ENCODE measurements around the gene SHH.

Gene SHH

GRCh38 chr7:155762036-155762435 lies 50.2 kb downstream of the SHH start:
- no peak for DNase-seq

DNA sequence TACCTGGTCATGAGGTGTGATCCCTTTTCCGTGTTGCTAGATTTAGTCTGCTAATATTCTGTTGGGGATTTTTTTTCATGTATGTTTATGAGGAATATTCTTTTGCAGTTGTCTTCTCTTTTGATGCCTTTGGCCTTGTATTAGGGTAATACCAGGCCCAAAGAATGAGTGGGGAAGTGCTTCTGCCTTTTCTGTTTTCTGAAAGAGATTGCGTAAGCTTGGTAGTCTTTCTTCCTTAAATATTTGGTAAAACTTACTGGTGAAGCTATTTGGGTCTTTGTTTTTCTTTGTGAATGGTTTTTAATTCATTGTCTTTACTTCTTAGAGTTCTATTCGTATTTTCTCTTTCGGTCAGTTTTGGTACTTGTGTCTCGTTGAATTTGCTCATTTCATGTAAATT lies 51.1 kb downstream of the SHH start:
- no peak for DNase-seq

GRCh38 chr7:155759740-155760430 lies 52.4 kb downstream of the SHH start:
- no peak for DNase-seq

GRCh38 chr7:155758348-155758747 lies 53.9 kb downstream of the SHH start:
- no peak for DNase-seq

DNA sequence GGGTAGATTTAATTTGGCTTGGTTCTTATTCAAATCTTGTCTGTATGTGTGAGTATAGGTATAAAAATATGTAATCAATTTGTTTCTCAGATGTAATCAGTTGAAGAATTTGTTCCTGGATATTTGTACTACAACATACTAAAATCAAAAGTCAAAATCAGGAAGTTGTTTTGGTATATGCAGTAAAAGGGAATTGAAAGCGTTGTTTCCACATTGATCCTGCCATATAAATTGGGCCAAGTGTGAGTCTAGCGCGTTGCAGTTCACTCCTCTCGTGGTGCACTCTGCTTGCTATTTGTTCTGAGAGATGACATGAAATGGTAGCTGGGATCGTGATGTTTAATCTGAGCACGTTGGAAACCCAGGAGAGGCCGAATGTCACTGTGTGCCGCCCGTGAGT lies 55.9 kb downstream of the SHH start:
- DNase-seq: no peak

- DNase-seq: no peak
Observed at GRCh38 chr7:155755026-155755425, 57.2 kb downstream of the SHH start.

- no peak for DNase-seq
Observed at GRCh38 chr7:155754165-155754564, 58.1 kb downstream of the SHH start.

DNA sequence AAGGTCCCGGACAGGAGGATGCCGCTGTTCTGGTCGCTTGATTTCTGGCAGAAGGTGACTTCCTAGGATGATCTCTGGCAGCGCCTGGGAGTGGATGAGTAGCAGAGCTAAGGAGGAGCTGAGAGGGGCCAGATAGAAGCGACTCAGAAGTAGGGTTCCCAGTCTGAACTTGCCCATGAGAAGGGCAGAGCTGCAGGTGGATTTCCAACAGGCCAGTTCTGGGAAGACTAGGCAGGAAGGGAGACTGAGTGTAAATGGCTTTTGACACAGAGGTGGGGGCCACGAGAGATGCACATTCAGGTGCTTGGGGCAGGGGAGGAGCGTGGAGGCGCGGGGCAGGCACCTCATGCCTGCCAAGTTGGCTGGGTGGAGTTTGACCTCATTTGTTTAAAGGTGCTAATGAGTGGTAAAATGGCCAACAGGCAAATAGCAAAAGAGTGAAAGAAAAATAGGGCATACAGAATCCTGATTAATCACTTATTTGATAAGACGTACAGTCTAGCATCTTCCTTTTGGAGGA lies 58.8 kb downstream of the SHH start:
- DNase-seq: no peak

DNA sequence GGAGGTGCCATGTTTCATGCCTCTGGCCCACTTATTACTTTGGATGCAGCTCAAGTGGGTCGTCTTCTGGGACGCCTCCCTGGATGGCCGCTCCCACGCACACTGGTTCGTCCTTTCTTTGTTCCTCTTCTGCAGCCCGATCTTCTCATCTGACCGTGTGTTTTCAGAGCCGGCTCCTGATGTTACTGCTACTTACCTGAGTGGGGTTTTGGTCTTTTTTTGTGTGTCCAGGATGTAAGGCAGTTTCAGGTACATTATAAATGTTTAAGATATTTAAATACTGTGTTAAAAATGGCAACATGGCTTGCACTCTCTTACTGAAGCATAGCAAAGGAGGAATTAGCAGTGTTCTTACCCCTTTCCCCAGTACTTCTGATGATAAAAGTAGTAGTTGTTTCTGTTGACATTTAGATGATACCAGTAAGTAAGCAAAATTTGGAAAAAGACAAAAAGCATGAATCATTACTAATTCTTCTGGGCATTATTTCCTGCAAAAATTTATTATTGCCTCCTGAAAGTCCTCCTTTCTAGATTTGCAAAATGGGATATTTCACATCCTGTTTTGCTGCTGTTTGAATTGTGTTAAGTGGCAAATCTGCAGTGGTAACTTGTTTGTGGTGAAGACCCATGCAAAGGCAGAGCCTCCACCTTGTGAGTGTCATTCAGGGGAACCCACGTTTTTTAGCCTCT lies 59.4 kb downstream of the SHH start:
- DNase-seq: no peak

GRCh38 chr7:155751409-155751808 lies 60.9 kb downstream of the SHH start:
- no peak for DNase-seq

DNA sequence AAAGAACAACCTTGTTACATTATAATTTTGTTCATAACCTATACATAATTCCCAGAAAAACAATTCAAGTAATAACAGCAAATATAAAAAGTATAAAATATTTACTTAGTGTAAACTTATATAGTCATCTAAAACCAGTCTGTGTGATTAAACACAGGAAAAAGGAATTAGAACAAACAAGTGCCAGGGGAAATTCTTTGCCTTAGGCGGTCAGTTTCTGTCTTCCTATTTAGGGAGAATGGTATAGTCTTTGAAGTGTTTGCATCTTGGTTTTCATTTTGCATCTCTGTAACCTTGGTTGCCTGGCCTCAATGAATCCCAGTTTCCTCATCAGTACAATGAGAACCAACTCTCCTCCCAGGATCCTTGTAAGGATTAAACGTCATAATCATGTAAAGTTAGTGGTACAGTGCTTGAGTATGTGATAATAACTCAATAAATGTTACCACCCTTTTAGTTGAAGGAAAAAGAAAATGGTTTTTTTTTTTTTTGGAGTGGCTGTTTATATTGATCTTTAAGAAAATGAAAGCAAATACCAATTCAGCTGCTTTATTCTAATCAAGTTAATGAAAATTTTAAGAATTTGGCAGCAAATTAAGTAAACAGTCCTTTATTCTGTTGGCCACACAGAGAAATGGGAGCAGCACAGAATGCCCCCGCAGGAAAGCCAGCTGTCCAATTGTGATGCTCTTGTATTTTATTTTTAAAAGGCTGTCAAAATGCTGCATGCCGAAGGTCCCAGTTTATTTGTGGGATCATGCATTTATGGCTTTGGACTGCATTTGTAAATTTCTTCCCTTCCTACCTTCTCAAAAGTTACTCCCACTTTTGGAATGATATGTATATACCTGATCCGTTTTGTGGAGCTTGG lies 61.8 kb downstream of the SHH start:
- DNase-seq: no peak

Measured in activated T-cell treated with anti-CD3 and anti-CD28 coated beads, Interleukin-2, amount 50 U/mL, for 1 hour (primary cell).